K562 (cell line): Measurements from ENCODE around the gene CIAO2A.

Source experiments
- BRF1 ChIP-seq: IDR thresholded peaks from 3 replicates; pipeline ENCODE4 v1.6.1; 2011; ENCODE audit warnings: borderline replicate concordance, mild to moderate bottlenecking; ENCODE audit not compliant: insufficient read length; ENCODE audit errors: extremely low read depth
- CTCF ChIP-seq, 3 experiments: IDR thresholded peaks in 2 of 3; conservative IDR thresholded peaks in 1 of 3; 2 replicates each; pipeline ENCODE4 v1.5.1; 2011 to 2012; ENCODE audit warnings: low read length in 3 of 3, mild to moderate bottlenecking in 3 of 3, control low read depth in 2 of 3, improper control_type of control experiment in 1 of 3, inconsistent platforms in 1 of 3, low read depth in 1 of 3, mixed read lengths in 1 of 3, moderate library complexity in 1 of 3; ENCODE audit not compliant: insufficient read depth in 2 of 3
- EHMT2 ChIP-seq: fragments of 450-650 bp; IDR thresholded peaks from 2 replicates; pipeline ENCODE4 v1.6.1; 2018; ENCODE audit warnings: antibody characterized with exemption
- ETV6 ChIP-seq, 3 experiments: fragments of 150-350 bp in 1 of 3; sonication (generic) in 1 of 3; formaldehyde crosslinking in 1 of 3; IDR thresholded peaks; 2 replicates each; pipeline versions ENCODE4 v1.6.1 to v1.8.0; 2014 to 2022; ENCODE audit warnings: borderline replicate concordance in 2 of 3, low read depth in 2 of 3, antibody characterized with exemption in 1 of 3, low read length in 1 of 3, mild to moderate bottlenecking in 1 of 3, missing genetic modification reagents in 1 of 3
- FUS ChIP-seq: fragments of 200-400 bp; formaldehyde crosslinking; optimal IDR thresholded peaks from 2 replicates; pipeline ENCODE3; 2017; ENCODE audit warnings: low read depth, low read length
- KAT7 ChIP-seq: sonication (generic); formaldehyde crosslinking; IDR thresholded peaks from 2 replicates; pipeline ENCODE4 v1.8.0; 2022; ENCODE audit warnings: missing genetic modification reagents, mild to moderate bottlenecking, borderline replicate concordance
- NCOA1 ChIP-seq: fragments of 450-650 bp; IDR thresholded peaks from 2 replicates; pipeline ENCODE4 v1.6.1; 2016; ENCODE audit warnings: low read depth
- NR2C1 ChIP-seq, 2 experiments: fragments of 450-650 bp; IDR thresholded peaks; 2 replicates each; pipeline ENCODE4 v1.6.1; 2017; ENCODE audit warnings: mild to moderate bottlenecking in 2 of 2, antibody characterized with exemption in 1 of 2, inconsistent platforms in 1 of 2, missing compliant biosample characterization in 1 of 2, missing genetic modification characterization in 1 of 2
- POLR2A ChIP-seq: fragments of 450-650 bp; conservative IDR thresholded peaks from 2 replicates; pipeline ENCODE4 v1.6.1; 2016
- RFX7 ChIP-seq: fragments of 250-450 bp; sonication (Bioruptor Pico); IDR thresholded peaks from 2 replicates; pipeline ENCODE4 v1.5.1; 2021; ENCODE audit warnings: mild to moderate bottlenecking
- SIN3A ChIP-seq, 2 experiments: fragments of 150-350 bp in 1 of 2; IDR thresholded peaks; 2 replicates each; pipeline ENCODE4 v1.6.1; 2011 to 2016; ENCODE audit warnings: borderline replicate concordance in 2 of 2, low read depth in 2 of 2, low read length in 2 of 2, mild to moderate bottlenecking in 2 of 2, moderate library complexity in 2 of 2; ENCODE audit not compliant: control insufficient read depth in 1 of 2
- UBTF ChIP-seq, 2 experiments: IDR thresholded peaks; 2 replicates each; pipeline ENCODE4 v1.6.1; 2012; ENCODE audit warnings: improper control_type of control experiment in 2 of 2, low read depth in 2 of 2, low read length in 2 of 2, borderline replicate concordance in 1 of 2
- ZBTB49 ChIP-seq: sonication (generic); formaldehyde crosslinking; IDR thresholded peaks from 2 replicates; pipeline ENCODE4 v1.8.0; 2022; ENCODE audit warnings: missing genetic modification reagents, mild to moderate bottlenecking, borderline replicate concordance

GRCh38 chr15:64111679-64112050 lies 18.0 kb upstream of the CIAO2A start:
- no peak for TF ChIP-seq POLR2A
- TF ChIP-seq FUS, result no peak
- TF ChIP-seq SIN3A (IDR thresholded peaks at IDR 0.05; ENCODE audit: borderline replicate concordance in 2 of 2, control insufficient read depth in 1 of 2, low read depth in 2 of 2, low read length in 2 of 2), result no peak
- no peak for TF ChIP-seq UBTF (IDR thresholded peaks at IDR 0.05; ENCODE audit: borderline replicate concordance in 1 of 2, low read depth in 2 of 2, low read length in 2 of 2)
- TF ChIP-seq ETV6 (IDR thresholded peaks at IDR 0.05; ENCODE audit: borderline replicate concordance in 1 of 2, low read depth in 2 of 2, low read length in 1 of 2), result no peak
- no peak for TF ChIP-seq ETV6 (CRISPR knock-in tag; IDR thresholded peaks at IDR 0.05; ENCODE audit: borderline replicate concordance)
- no peak for TF ChIP-seq EHMT2
- TF ChIP-seq NR2C1 (IDR thresholded peaks at IDR 0.05), result no peak
- TF ChIP-seq NR2C1 (tag; IDR thresholded peaks at IDR 0.05), result no peak
- TF ChIP-seq CTCF (IDR thresholded peaks at IDR 0.05 in 2 of 3, conservative IDR thresholded peaks at IDR 0.05 in 1 of 3; ENCODE audit: insufficient read depth in 2 of 3, low read depth in 1 of 3, low read length in 3 of 3), result no peak
- TF ChIP-seq ZBTB49 (CRISPR knock-in tag), result no peak
- no peak for TF ChIP-seq NCOA1
- no peak for TF ChIP-seq KAT7
- no peak for TF ChIP-seq RFX7 (CRISPR knock-in tag)
- TF ChIP-seq BRF1, result no peak
